OCI-LY7 (cell line): ENCODE measurements around the gene CACNG3. TPM values are rescaled to one million over a fixed set of nuclear protein-coding genes. Genes with fewer than 3 reads are reported as not detected.
"Not testable (repeated sequence)": the region's sequence is repeated elsewhere in the genome, so short reads cannot be mapped to it uniquely, and the experiment has no call there.

ENCODE experiments used
- BruUV-seq: library from RNA; stranded (reverse); fragments of 400-500 nt; replicated peaks from 2 replicates; lab custom pipeline; 2021; lab: Mats Ljungman, UMichigan
- CTCF ChIA-PET: fragments of 300-600 bp; sonication (Branson Sonifier 250); formaldehyde crosslinking; loops from one replicate; lab custom pipeline; 2022; ENCODE audit warnings: antibody characterized with exemption; ENCODE audit not compliant: unreplicated experiment; lab: Charles Lee
- POLR2A ChIA-PET: fragments of 300-600 bp; sonication (Branson Sonifier 250); formaldehyde crosslinking; loops from one replicate; lab custom pipeline; 2022; ENCODE audit warnings: antibody characterized with exemption; lab: Charles Lee
- DNase-seq: peaks from one replicate; pipeline ENCODE4 v3.0.0-alpha.2; 2015; ENCODE audit warnings: low spot score
- H2AFZ ChIP-seq: fragments of 200-600 bp; sonication (generic), shearing (Covaris generic); 2 replicates; pipeline ENCODE4 v1.6.1; 2014; ENCODE audit warnings: mild to moderate bottlenecking, antibody characterized with exemption, low read length, moderate library complexity
- H3K27ac ChIP-seq: fragments of 200-600 bp; sonication (generic); 2 replicates; pipeline ENCODE4 v1.5.1; 2014; ENCODE audit warnings: mixed run types, low read depth, mild to moderate bottlenecking, moderate library complexity, low read length, inconsistent platforms; ENCODE audit not compliant: poor library complexity, severe bottlenecking
- H3K36me3 ChIP-seq: fragments of 200-600 bp; sonication (generic); 2 replicates; pipeline ENCODE4 v1.6.1; 2014; ENCODE audit warnings: mild to moderate bottlenecking, antibody characterized with exemption, low read length, moderate library complexity, mixed read lengths; ENCODE audit not compliant: insufficient read depth
- H3K4me1 ChIP-seq: fragments of 200-600 bp; sonication (generic); 2 replicates; pipeline ENCODE4 v1.5.1; 2014; ENCODE audit warnings: mild to moderate bottlenecking, low read length; ENCODE audit not compliant: insufficient read depth, poor library complexity, severe bottlenecking
- H3K4me2 ChIP-seq: fragments of 200-600 bp; sonication (generic); 2 replicates; pipeline ENCODE4 v1.6.1; 2014; ENCODE audit warnings: mild to moderate bottlenecking, low read length
- H3K4me3 ChIP-seq: fragments of 200-600 bp; sonication (generic); 2 replicates; pipeline ENCODE4 v1.5.1; 2014; ENCODE audit warnings: mild to moderate bottlenecking, low read depth, low read length; ENCODE audit not compliant: poor library complexity, severe bottlenecking
- H3K79me2 ChIP-seq: fragments of 200-600 bp; sonication (generic); 2 replicates; pipeline ENCODE4 v1.6.1; 2016; ENCODE audit warnings: low read depth, mild to moderate bottlenecking, low read length, moderate library complexity, mixed read lengths; ENCODE audit not compliant: insufficient read depth
- H3K9me2 ChIP-seq: fragments of 200-600 bp; sonication (generic); 2 replicates; pipeline ENCODE4 v1.6.1; 2016; ENCODE audit warnings: mild to moderate bottlenecking, low read length, mixed read lengths; ENCODE audit not compliant: insufficient read depth
- H3K9me3 ChIP-seq: fragments of 200-600 bp; sonication (generic); 2 replicates; pipeline ENCODE4 v1.6.1; 2014; ENCODE audit warnings: mild to moderate bottlenecking, mixed run types, low read length, mixed read lengths
- H4K20me1 ChIP-seq: fragments of 200-600 bp; sonication (generic); 2 replicates; pipeline ENCODE4 v1.6.1; 2014; ENCODE audit warnings: mild to moderate bottlenecking, antibody characterized with exemption, low read length, moderate library complexity, mixed read lengths; ENCODE audit not compliant: insufficient read depth
- CTCF ChIP-seq: fragments of 200-600 bp; sonication (generic); conservative IDR thresholded peaks from 2 replicates; pipeline ENCODE4 v1.5.1; 2014; ENCODE audit warnings: mild to moderate bottlenecking, antibody characterized with exemption, low read length, moderate library complexity, mixed read lengths
- EZH2phosphoT487 ChIP-seq: fragments of 200-600 bp; sonication (generic); IDR thresholded peaks from 2 replicates; pipeline ENCODE4 v1.6.1; 2018; ENCODE audit warnings: low read depth, borderline replicate concordance, mild to moderate bottlenecking, mixed run types, antibody characterized with exemption, low read length, moderate library complexity, mixed read lengths
- intact Hi-C: fragments of 100-400 bp; cut with micrococcal nuclease; formaldehyde crosslinking; loops from one replicate; pipeline ENCODE4 v1.10.0; 2022; ENCODE audit not compliant: unreplicated experiment
- total RNA-seq, 2 experiments: library from RNA; depleted of rRNA in 1 of 2; stranded (reverse); fragments of >200 nt in 1 of 2; shearing (Covaris generic) in 1 of 2; gene quantifications; 2 replicates each; pipeline ENCODE4 v1.2.3, GENCODE V29; 2014 to 2022

The CACNG3 gene
- total RNA-seq, 2 experiments from 2014 or later, result 0.06 TPM; not detected in 1

DNA sequence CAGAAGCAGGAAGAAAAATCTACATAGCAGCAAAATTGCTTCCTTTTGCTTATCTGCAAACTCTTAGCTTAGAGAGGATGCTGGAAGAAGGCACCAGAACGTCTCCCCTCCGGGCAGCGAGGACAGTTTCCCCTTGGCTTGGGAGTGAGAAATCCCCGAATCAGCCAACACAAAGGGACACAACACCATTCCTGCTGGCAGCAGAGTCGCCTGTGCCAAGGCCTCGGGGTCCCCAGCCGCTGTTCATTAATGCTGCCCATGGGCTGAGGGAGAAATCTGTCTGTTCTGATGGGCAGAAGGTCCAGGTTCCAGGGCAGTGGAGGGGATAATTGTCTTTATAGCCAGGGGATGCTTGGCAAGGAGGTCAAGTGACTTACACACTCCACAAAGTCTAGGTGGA is 38.0 kb downstream of the CACNG3 start:
- CTCF ChIA-PET, result no interaction called here
- BruUV-seq, result no TSS peak

DNA sequence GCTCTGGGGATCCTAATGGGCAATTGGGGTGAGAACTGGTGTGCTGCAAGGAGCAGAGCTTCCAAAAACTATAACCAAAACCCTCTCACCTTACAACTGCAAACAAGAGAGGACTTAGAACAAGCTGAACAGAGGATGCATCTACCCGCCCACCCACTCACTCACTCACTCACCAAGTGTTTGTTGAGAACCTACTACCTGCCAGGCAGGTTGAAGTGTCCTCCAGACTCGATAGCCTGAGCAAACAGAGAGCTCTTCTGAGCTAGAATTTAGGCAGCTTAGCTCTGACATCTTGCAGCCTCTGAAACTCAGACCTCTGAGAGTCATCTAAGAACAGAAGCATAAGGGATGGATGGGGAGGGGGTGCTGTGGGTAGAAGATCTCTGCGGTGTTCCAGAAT is 41.2 kb downstream of the CACNG3 start:
- BruUV-seq, result no TSS peak
- Histone ChIP-seq H3K27ac (no peak overlapping the region), H3K4me1 (no peaks in the 10 kb centered on the region), H2AFZ (no peak overlapping the region), H3K36me3 (no peaks in the 10 kb centered on the region), H3K4me3 (no peak overlapping the region), H3K79me2 (no peaks in the 10 kb centered on the region), H3K9me3 (no peaks in the 10 kb centered on the region), H4K20me1 (no peaks in the 10 kb centered on the region), H3K9me2 (no peaks in the 10 kb centered on the region), H3K4me2 (no peak overlapping the region)
- POLR2A ChIA-PET, result no interaction called here
- DNase-seq, result no peak
- TF ChIP-seq EZH2phosphoT487 (no peak), CTCF (no peak)
- intact Hi-C loops, result no loop called here
- CTCF ChIA-PET, result interaction anchor here (0.6 kb wide), 1 partner anchor 129 kb away, joined by 3 read pairs; no protein-coding TSS in a partner anchor

More for the DNA sequence above, 38.0 kb downstream of the CACNG3 start:
- no peaks in the 10 kb centered on the region for H4K20me1 ChIP-seq
- intact Hi-C loops, result no loop called here
- H3K9me2 ChIP-seq, result no peaks in the 10 kb centered on the region
- H3K4me2 ChIP-seq, result no peak overlapping the region
- H3K27ac ChIP-seq, result no peak overlapping the region
- H3K36me3 ChIP-seq, result no peaks in the 10 kb centered on the region
- no peak for TF ChIP-seq CTCF
- TF ChIP-seq EZH2phosphoT487, result no peak
- no peak overlapping the region for H2AFZ ChIP-seq
- no peaks in the 10 kb centered on the region for H3K79me2 ChIP-seq
- no peaks in the 10 kb centered on the region for H3K4me1 ChIP-seq
- no peak overlapping the region for H3K4me3 ChIP-seq
- POLR2A ChIA-PET, result no interaction called here
- no peak for DNase-seq
- H3K9me3 ChIP-seq, result no peaks in the 10 kb centered on the region

- TF ChIP-seq EZH2phosphoT487 (no peak), CTCF (no peak)
- no TSS peak for BruUV-seq
Observed at GRCh38 chr16:24298548-24299167, 42.5 kb downstream of the CACNG3 start.

GRCh38 chr16:24300750-24301149 is 44.6 kb downstream of the CACNG3 start:
- CTCF ChIA-PET, H3K9me3 ChIP-seq, DNase-seq, H3K4me3 ChIP-seq, BruUV-seq, H3K4me2 ChIP-seq, H3K9me2 ChIP-seq, intact Hi-C loops, H3K79me2 ChIP-seq, H3K27ac ChIP-seq, H4K20me1 ChIP-seq, H3K4me1 ChIP-seq, H3K36me3 ChIP-seq, H2AFZ ChIP-seq: not testable (repeated sequence)
- POLR2A ChIA-PET, result interaction anchor here (0.7 kb wide), 1 partner anchor 541 kb away, joined by 3 read pairs; no protein-coding TSS in a partner anchor

More at GRCh38 chr16:24298548-24299167, 42.5 kb downstream of the CACNG3 start:
- no peak for DNase-seq
- intact Hi-C loops, result no loop called here
- CTCF ChIA-PET, result no interaction called here
- H3K36me3 ChIP-seq, result no peaks in the 10 kb centered on the region
- no peak overlapping the region for H3K27ac ChIP-seq
- H3K4me3 ChIP-seq, result no peak overlapping the region
- no peak overlapping the region for H3K4me2 ChIP-seq
- H2AFZ ChIP-seq, result no peak overlapping the region
- H3K9me3 ChIP-seq, result no peaks in the 10 kb centered on the region
- no peaks in the 10 kb centered on the region for H4K20me1 ChIP-seq
- POLR2A ChIA-PET, result no interaction called here
- H3K79me2 ChIP-seq, result no peaks in the 10 kb centered on the region
- no peaks in the 10 kb centered on the region for H3K4me1 ChIP-seq
- no peaks in the 10 kb centered on the region for H3K9me2 ChIP-seq
